Glutamatergic neuron (in vitro differentiated cells): ENCODE results near the gene GDF10. TPM values are rescaled to one million over a fixed set of nuclear protein-coding genes. Genes with fewer than 3 reads are reported as not detected.

Experiments used
- DNase-seq: peaks from one replicate; pipeline ENCODE4 v3.0.0; 2022
- H3K27ac Mint-ChIP-seq: one replicate; pipeline ENCODE4 v1.8.0; 2020; ENCODE audit warnings: mild to moderate bottlenecking, mixed read lengths, inconsistent platforms; ENCODE audit not compliant: unreplicated experiment
- H3K27me3 Mint-ChIP-seq: one replicate; pipeline ENCODE4 v1.8.0; 2020; ENCODE audit warnings: mild to moderate bottlenecking, moderate library complexity, mixed read lengths, inconsistent platforms; ENCODE audit not compliant: unreplicated experiment
- H3K36me3 Mint-ChIP-seq: one replicate; pipeline ENCODE4 v1.8.0; 2020; ENCODE audit warnings: mild to moderate bottlenecking, mixed read lengths, inconsistent platforms; ENCODE audit not compliant: unreplicated experiment
- H3K4me1 Mint-ChIP-seq: one replicate; pipeline ENCODE4 v1.8.0; 2020; ENCODE audit warnings: mild to moderate bottlenecking, low read depth, mixed read lengths, inconsistent platforms; ENCODE audit not compliant: unreplicated experiment
- H3K4me3 Mint-ChIP-seq: one replicate; pipeline ENCODE4 v1.8.0; 2020; ENCODE audit warnings: mild to moderate bottlenecking, mixed read lengths, inconsistent platforms; ENCODE audit not compliant: unreplicated experiment
- H3K9me3 Mint-ChIP-seq: one replicate; pipeline ENCODE4 v1.8.0; 2020; ENCODE audit warnings: mild to moderate bottlenecking, moderate library complexity, mixed read lengths, inconsistent platforms; ENCODE audit not compliant: unreplicated experiment
- CTCF ChIP-seq: fragments of 200-600 bp; sonication (generic); IDR thresholded peaks from one replicate; pipeline ENCODE4 v1.5.0; 2021; ENCODE audit not compliant: partially characterized antibody, unreplicated experiment
- total RNA-seq: library from RNA; stranded (reverse); fragmentation: NEBNext Ultra II Directional; extraction: Animal tissue kit (Norgen Biotek cat#: 25700); gene quantifications from one replicate; pipeline ENCODE4 v1.2.1, GENCODE V29; 2021; ENCODE audit not compliant: unreplicated experiment

GDF10 gene
- total RNA-seq, 1 donor from 2014 or later = not detected

GRCh38 chr10:47317251-47317650, 17.3 kb downstream of the GDF10 start:
- peaks cover 5% of the 10 kb centered on the region for H3K4me1 Mint-ChIP-seq
- no peaks in the 10 kb centered on the region for H3K9me3 Mint-ChIP-seq
- H3K27me3 Mint-ChIP-seq = peaks cover 4% of the 10 kb centered on the region
- H3K36me3 Mint-ChIP-seq = no peaks in the 10 kb centered on the region
- no peak overlapping the region for H3K27ac Mint-ChIP-seq
- no peak for DNase-seq
- no peak for TF ChIP-seq CTCF
- H3K4me3 Mint-ChIP-seq = no peak overlapping the region

- no peak for TF ChIP-seq CTCF
- Mint-ChIP-seq H3K27me3 (peaks cover 5% of the 10 kb centered on the region), H3K27ac (no peak overlapping the region), H3K9me3 (no peaks in the 10 kb centered on the region), H3K36me3 (no peaks in the 10 kb centered on the region), H3K4me3 (no peak overlapping the region), H3K4me1 (peaks cover 5% of the 10 kb centered on the region)
- DNase-seq = no peak
These were observed 18.7 kb downstream of the GDF10 start for GRCh38 chr10:47318706-47319105.

- no peak for TF ChIP-seq CTCF
- Mint-ChIP-seq H3K27ac (no peak overlapping the region), H3K9me3 (no peaks in the 10 kb centered on the region), H3K36me3 (no peaks in the 10 kb centered on the region), H3K27me3 (peaks cover 6% of the 10 kb centered on the region), H3K4me3 (no peak overlapping the region), H3K4me1 (peaks cover 5% of the 10 kb centered on the region)
- no peak for DNase-seq
These were observed 19.8 kb downstream of the GDF10 start for GRCh38 chr10:47319784-47320183.

DNA sequence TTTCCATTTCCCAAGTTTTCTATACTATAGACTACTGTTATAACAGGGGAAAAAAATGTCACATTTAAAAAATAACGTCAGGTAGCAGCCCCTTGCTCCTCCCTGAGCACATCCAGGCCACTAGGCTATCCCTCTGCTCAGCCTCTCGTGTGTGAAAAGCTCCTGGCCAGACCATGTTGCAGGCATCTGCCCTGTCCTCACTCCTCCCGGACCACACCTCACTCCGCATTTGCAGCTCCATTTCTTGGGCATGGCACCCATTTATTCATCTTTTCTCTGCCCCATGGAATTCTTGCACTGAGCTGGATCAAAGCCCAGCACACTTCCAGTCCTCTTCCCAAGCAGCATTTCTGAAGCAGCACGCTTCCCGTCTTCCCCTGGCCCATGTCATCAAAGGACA, 20.8 kb downstream of the GDF10 start:
- no peaks in the 10 kb centered on the region for H3K36me3 Mint-ChIP-seq
- H3K4me3 Mint-ChIP-seq = no peak overlapping the region
- H3K27me3 Mint-ChIP-seq = peaks cover 8% of the 10 kb centered on the region
- peaks cover 3% of the 10 kb centered on the region for H3K9me3 Mint-ChIP-seq
- H3K4me1 Mint-ChIP-seq = peaks cover 6% of the 10 kb centered on the region
- no peak overlapping the region for H3K27ac Mint-ChIP-seq
- DNase-seq = no peak
- TF ChIP-seq CTCF = no peak

- no peak for DNase-seq
- H3K4me1 Mint-ChIP-seq = peaks cover 8% of the 10 kb centered on the region
- peaks cover 4% of the 10 kb centered on the region for H3K9me3 Mint-ChIP-seq
- TF ChIP-seq CTCF = no peak
- peaks cover 9% of the 10 kb centered on the region for H3K27me3 Mint-ChIP-seq
- no peak overlapping the region for H3K27ac Mint-ChIP-seq
- H3K36me3 Mint-ChIP-seq = no peaks in the 10 kb centered on the region
- H3K4me3 Mint-ChIP-seq = no peak overlapping the region
These were observed 21.7 kb downstream of the GDF10 start for GRCh38 chr10:47321521-47322195.
